Stomach (tissue), 9 donors: ENCODE measurements around the gene DHRS7B. TPM values are rescaled to one million over a fixed set of nuclear protein-coding genes. Genes with fewer than 3 reads are reported as not detected.

Experiments used
- DNase-seq, 2 donors: peaks; one replicate each; pipeline versions ENCODE4 v3.0.0 to v3.0.0-alpha.2; 2013 to 2019
- H3K27ac ChIP-seq, 5 donors: fragments of 200-600 bp in 4 of 5; sonication (generic) in 4 of 5; one replicate each; pipeline ENCODE4 v1.5.1; 2013 to 2019; ENCODE audit warnings: mild to moderate bottlenecking in 1 of 5, moderate library complexity in 1 of 5
- H3K27me3 ChIP-seq, 3 donors: fragments of 200-600 bp; sonication (generic); one replicate each; pipeline ENCODE4 v1.5.1; 2017 to 2019; ENCODE audit warnings: mixed run types in 1 of 3
- H3K36me3 ChIP-seq, 4 donors: fragments of 200-600 bp; sonication (generic); 1 replicate in 3 of 4; 2 replicates in 1 of 4; pipeline ENCODE4 v1.5.1; 2016 to 2019
- H3K4me1 ChIP-seq, 4 donors: fragments of 200-600 bp; sonication (generic); one replicate each; pipeline ENCODE4 v1.5.1; 2016 to 2019
- H3K4me3 ChIP-seq, 4 donors: fragments of 200-600 bp; sonication (generic) in 3 of 4; one replicate each; pipeline ENCODE4 v1.5.1; 2016 to 2019; ENCODE audit warnings: mild to moderate bottlenecking in 1 of 4
- H3K9me3 ChIP-seq, 4 donors: fragments of 200-600 bp; sonication (generic); one replicate each; pipeline ENCODE4 v1.5.1; 2016 to 2019
- CTCF ChIP-seq, 7 experiments: fragments of 450-650 bp in 4 of 7; fragments of 200-600 bp in 3 of 7; sonication (generic) in 3 of 7; IDR thresholded peaks; one replicate each; pipeline ENCODE4 v1.5.1; 2016 to 2019; ENCODE audit warnings: antibody characterized with exemption in 7 of 7, control low read depth in 2 of 7, mild to moderate bottlenecking in 1 of 7
- EP300 ChIP-seq: sonication (generic); formaldehyde crosslinking; IDR thresholded peaks from one replicate; pipeline ENCODE4 v1.6.1; 2017; ENCODE audit warnings: antibody characterized with exemption
- POLR2A ChIP-seq, 4 donors: fragments of 450-650 bp; IDR thresholded peaks; one replicate each; pipeline ENCODE4 v1.6.1; 2016; ENCODE audit warnings: antibody characterized with exemption in 4 of 4, control low read depth in 2 of 4, mild to moderate bottlenecking in 1 of 4, moderate library complexity in 1 of 4
- POLR2AphosphoS5 ChIP-seq, 3 donors: sonication (generic); formaldehyde crosslinking; IDR thresholded peaks; one replicate each; pipeline ENCODE4 v1.6.1; 2016; ENCODE audit warnings: antibody characterized with exemption in 3 of 3
- WGBS, 5 donors: extraction: QIAGEN DNeasy Blood & Tissue Kit in 3 of 5; methylation state at CpG; one replicate each; pipeline versions ENCODE4 v1.1.5 to v1.1.7; 2013 to 2018; 5-methylcytosine and 5-hydroxymethylcytosine counted together
- intact Hi-C: fragments of 100-400 bp; cut with DNase I; formaldehyde crosslinking; loops from one replicate; pipeline ENCODE4 v1.15.1; 2023; ENCODE audit warnings: low total_unique reads
- polyA plus RNA-seq, 3 donors: library from polyadenylated mRNA; stranded (reverse); fragments of 200-250 nt; gene quantifications; one replicate each; pipeline ENCODE4 v1.2.3, GENCODE V29; 2013
- total RNA-seq, 5 donors: library from RNA; depleted of rRNA; stranded (reverse); fragments of >200 nt; gene quantifications; one replicate each; pipeline versions ENCODE4 v1.1.0 to v1.2.3, GENCODE V29; 2014 to 2016
- donor health status: healthy with polysubstance abuse.
- donor health status: Bipolar disorder and iron deficiency.
- donor health status: healthy.

Gene DHRS7B
- total and polyA plus RNA-seq, 8 donors: 5.8 to 32.9 (median 20.3) TPM; not detected in 1

- no peaks in the 10 kb centered on the region for H3K27me3 ChIP-seq
- no peaks in the 10 kb centered on the region for H3K9me3 ChIP-seq
- peaks cover 4 to 46% (median 44%) of the 10 kb centered on the region in 4 donors for H3K36me3 ChIP-seq
- H3K27ac ChIP-seq: peak overlapping the region; percentile 4 to 57 (median 27)
- peak in 1 of 2 donors; percentile 80 for DNase-seq
- WGBS, 5 donors: 35 to 62% (median 52%) methylated on average over 14 to 17 of the region's 17 CpGs
- no peak overlapping the region for H3K4me3 ChIP-seq
- intact Hi-C loops: loop anchor here (10.0 kb wide), 1 partner anchor 85 kb away; the partner anchor contains the start of gene DHRS7B
- H3K4me1 ChIP-seq: peaks cover 44 to 77% (median 63%) of the 10 kb centered on the region in 4 donors
- TF ChIP-seq POLR2AphosphoS5 (IDR thresholded peaks at IDR 0.05) (no peak), EP300 (no peak), POLR2A (IDR thresholded peaks at IDR 0.05) (no peak), CTCF (IDR thresholded peaks at IDR 0.05) (no peak)
Measured at GRCh38 chr17:21209511-21210175, 82.9 kb downstream of the DHRS7B start.

GRCh38 chr17:21210411-21211076 lies 83.8 kb downstream of the DHRS7B start:
- TF ChIP-seq POLR2AphosphoS5 (IDR thresholded peaks at IDR 0.05) (no peak), CTCF (IDR thresholded peaks at IDR 0.05) (no peak), EP300 (no peak), POLR2A (IDR thresholded peaks at IDR 0.05) (no peak)
- H3K4me1 ChIP-seq: peaks cover 51 to 76% (median 63%) of the 10 kb centered on the region in 4 donors
- no peaks in the 10 kb centered on the region for H3K27me3 ChIP-seq
- H3K9me3 ChIP-seq: no peaks in the 10 kb centered on the region
- intact Hi-C loops: loop anchor here (10.0 kb wide), 1 partner anchor 86 kb away; the partner anchor contains the start of gene DHRS7B
- no peak for DNase-seq
- 60 to 71% (median 63%) methylated on average over 13 to 15 of the region's 15 CpGs for WGBS, 5 donors
- H3K4me3 ChIP-seq: no peak overlapping the region
- peak overlapping the region in 1 of 5 donors; percentile 32 for H3K27ac ChIP-seq
- H3K36me3 ChIP-seq: peaks cover 4 to 46% (median 43%) of the 10 kb centered on the region in 4 donors

- Histone ChIP-seq H3K27me3 (no peaks in the 10 kb centered on the region), H3K36me3 (peaks cover 4 to 41% (median 39%) of the 10 kb centered on the region in 4 donors), H3K9me3 (no peaks in the 10 kb centered on the region), H3K27ac (no peak overlapping the region), H3K4me3 (peak overlapping the region in 2 of 4 donors; percentile 99 to 100), H3K4me1 (peaks cover 53 to 83% (median 67%) of the 10 kb centered on the region in 4 donors)
- 62 to 73% (median 66%) methylated on average over 9 of the region's 9 CpGs for WGBS, 5 donors
- DNase-seq: no peak
- intact Hi-C loops: loop anchor here (10.0 kb wide), 1 partner anchor 87 kb away; the partner anchor contains the start of gene DHRS7B
- TF ChIP-seq CTCF (IDR thresholded peaks at IDR 0.05) (no peak), EP300 (no peak), POLR2A (IDR thresholded peaks at IDR 0.05) (no peak), POLR2AphosphoS5 (IDR thresholded peaks at IDR 0.05) (no peak)
Measured at GRCh38 chr17:21211825-21212479, 85.2 kb downstream of the DHRS7B start.
